Left hindlimb (tissue), 1 donor: Measurements from ENCODE around the gene TDRD3.

Experiments
- DNase-seq: peaks from one replicate; pipeline ENCODE4 v3.0.0-alpha.2; 2018

Gene TDRD3

DNA sequence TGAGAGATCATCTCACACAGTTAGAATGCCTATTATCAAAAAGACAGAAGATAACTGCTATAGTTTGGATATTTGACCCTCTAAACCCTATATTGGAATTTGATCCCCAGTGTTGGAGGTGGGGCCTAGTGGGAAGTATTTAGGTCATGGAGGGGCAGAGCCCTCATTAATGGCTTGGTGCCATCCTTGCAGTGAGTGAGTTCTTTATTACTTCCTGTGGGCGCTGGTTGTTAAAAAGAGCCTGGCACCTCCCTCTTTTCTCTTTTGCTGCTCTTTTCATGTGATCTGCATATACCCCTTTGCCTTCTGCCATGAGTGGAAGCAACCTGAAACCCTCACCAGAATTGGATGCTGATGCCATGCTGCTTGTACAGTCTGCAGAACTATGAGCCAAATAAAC is 66.8 kb downstream of the TDRD3 start:
- no peak for DNase-seq

DNA sequence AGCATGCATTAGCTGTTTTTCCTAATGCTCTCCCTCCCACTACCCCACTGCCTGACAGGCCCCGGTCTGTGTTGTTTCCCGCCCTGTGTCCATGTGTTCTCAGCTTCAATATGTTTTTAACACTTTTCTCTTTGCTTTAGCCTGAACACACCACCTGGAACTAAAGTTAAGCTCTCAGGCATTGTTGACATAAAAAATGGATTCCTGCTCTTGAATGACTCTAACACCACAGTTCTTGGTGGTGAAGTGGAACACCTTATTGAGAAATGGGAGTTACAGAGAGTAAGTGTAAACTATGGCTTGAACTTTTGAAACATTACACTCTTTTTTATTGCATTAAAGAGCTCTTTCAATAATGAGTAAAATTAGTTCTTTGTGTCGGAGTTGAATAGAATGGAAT is 70.1 kb downstream of the TDRD3 start:
- DNase-seq, result no peak

DNA sequence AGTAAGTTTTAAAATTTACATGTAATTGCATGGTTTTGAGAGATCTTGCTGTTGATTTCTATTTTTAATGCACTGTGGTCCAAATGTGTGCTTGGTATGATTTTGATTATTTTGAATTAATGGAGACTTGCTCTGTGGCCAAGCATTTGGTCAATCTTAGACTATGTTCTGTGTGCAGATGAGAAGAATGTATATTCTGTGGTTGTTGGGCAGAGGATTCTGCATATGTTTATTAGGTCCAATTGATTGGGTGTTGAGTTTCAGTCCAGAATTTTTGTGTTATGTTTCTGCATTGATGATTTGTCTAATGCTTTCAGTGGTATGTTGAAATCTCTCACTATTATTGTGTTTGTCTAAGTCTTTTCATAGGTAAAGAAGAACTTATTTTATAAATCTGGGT is 82.3 kb downstream of the TDRD3 start:
- no peak for DNase-seq

DNA sequence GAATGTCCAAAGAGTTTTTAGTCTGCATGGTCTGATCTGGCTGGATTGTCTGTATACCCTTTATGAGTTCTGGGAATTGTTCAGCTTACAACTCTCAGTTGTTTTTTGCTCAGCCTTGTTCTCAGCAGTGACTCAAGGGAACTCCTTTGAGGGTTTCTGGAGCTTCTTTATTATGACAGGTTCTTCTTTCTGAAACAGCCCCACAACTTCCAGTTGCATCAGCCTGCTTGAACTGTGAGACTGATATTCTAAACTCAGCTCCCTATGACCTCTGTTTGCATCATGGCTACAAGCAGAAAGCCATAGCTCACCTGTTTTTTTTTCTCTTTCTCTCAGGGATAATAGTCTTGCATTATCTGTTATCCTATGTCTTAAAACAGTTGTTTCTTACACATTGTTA is 85.0 kb downstream of the TDRD3 start:
- no peak for DNase-seq

DNA sequence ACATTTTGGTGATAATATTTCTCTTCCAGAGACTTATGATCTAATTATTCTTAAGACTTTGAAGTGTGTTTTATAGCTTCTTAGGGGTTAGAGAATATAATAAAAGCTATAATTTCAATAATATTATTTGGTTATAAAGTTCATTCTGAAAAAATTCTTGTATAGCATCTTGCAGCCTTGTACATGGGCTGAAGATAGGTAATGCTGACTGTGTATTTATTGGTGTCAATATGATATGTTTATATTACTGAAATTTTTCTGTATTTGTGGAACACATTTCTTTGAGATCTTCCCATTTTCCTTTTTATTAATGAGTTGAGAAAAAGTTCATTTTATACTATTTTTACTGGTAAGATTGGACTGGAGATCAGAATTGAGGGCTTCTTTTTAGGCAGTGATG is 87.8 kb downstream of the TDRD3 start:
- DNase-seq, result no peak

DNA sequence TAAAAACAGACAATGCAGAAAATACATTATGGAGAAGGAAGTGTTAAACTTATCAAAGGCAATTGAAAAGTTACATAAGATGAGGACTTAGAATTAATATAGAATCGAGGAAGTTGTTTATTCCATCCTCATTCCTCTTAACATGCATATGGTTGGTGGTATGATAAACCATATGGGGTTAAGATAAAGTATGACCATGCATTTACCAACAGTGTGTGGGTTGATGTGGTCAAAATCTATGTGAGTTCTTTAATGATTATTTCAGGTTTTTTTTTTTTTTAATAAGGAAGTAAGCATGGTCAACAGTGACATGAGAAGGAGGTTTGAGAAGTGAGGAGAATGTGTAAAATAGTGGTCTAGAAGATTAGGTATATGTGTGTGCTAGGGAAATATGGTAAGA is 94.5 kb downstream of the TDRD3 start:
- no peak for DNase-seq

DNA sequence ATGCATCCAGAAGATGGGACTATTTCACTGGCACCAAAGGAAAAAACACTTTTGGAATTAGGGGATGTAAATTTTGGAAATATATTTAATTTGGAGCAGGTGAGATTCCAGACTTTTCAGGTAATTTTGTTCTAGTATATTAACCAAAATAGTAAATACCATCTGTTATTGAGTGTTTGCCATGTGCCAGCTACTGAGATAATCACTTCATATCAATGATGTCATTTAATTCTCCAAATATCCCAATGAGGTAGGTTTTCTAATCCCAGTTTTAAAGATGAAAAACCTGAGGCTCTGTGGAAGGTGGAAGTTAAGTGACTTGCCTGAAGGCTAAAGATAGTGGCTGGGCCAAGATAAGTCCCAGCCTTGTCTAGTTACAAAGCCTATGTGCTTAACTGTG is 95.2 kb downstream of the TDRD3 start:
- no peak for DNase-seq

DNA sequence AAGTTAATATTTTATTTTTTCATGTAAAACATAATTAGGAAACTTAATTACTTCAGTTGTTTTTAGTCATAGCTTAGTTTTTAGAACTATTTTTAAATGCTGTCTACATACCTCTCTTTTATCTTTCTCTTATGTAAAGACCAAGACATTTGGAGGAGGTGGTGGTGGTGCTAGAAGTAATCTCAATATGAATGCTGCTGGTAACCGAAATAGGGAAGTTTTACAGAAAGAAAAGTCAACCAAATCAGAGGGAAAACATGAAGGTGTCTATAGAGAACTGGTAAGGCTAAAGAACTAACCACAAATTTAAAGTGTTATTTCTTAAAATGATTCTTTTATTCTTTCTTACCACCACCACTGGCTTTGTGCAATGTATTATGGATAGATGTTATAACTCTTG is 97.3 kb downstream of the TDRD3 start:
- DNase-seq, result no peak

DNA sequence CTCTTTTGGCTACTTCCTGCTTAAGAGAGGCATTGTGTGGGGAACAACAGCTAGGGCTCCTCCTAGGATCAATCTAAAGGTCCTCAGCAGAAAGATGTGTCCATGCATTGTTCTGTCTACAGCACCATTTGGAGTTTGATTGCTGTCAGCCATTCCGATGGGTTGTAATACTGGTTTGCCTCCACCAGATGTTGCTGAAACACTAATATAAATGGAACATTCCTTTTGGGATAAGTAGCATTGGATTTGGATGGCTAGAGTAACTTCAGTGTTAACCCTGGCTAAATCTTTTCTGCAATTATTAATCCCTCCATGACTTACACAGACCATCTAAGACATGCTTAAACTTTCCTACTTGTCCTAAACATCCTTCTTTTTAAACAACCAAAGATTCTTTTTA is 104.2 kb downstream of the TDRD3 start:
- no peak for DNase-seq

DNA sequence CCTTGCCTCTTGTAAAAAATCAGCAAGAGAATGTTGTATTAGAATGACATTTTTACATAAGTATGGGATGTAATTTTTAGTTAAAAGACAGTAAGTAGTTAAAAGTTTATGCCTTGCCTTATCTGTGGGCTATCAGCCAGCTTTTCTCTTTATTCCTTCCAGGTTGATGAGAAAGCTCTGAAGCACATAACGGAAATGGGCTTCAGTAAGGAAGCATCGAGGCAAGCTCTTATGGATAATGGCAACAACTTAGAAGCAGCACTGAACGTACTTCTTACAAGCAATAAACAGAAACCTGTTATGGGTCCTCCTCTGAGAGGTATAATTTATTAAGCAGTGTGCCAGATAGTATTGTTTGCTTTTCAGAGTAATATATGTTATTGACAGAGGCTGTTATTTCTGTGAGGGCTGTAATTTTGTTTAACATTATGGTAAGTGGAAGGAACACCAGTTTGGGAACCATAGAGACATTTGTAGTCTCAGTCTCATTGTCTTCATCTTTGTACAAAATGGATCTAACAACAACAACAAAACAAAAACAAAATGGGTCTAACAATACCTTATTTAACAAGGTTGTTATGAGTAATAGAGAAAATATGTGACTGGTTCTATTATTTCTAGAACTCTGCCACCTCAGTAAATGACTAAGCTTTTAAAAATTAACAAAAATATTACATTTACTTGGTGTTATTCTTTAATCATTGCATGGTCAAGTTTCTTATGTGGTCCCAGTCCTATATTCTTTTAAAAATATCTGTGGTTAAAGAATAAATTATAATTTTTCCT is 112.8 kb downstream of the TDRD3 start:
- no peak for DNase-seq

DNA sequence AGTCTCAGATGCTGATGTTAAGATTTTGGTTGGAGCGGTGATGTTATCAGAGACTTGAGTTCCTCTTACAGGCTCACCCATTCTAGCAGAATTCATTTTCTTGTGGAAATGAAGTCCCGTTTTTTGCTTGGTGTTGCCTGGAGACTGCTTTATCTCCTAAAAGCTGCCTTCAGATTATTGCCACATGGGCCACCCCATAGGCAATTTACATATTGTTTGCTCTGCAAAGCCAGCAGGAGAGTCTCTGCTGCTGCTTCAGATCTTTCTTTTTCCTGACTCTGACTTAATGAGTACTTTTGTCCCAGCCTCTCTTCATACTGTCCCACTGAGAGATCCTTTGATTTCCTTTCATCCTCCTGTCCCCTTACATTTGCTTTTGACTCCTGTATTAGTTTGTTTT is 114.6 kb downstream of the TDRD3 start:
- no peak for DNase-seq

DNA sequence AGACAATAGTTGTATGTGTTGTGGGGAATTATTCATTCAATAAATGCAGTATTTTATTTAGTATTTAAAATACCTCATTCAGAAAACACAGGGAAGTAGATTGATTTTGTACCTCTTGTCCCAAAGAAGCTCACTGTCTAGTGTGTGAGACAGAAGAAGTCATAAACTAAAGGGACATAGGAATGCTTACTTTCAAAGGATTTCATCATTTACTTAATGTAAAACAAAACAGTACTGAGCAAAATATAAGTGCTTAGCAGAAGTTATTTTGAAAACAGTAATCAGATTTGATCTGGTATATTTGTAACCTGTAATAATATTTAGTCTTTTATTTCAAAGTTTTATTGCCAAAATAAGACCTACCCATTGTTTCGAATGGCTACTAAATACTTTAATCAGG is 117.9 kb downstream of the TDRD3 start:
- no peak for DNase-seq

DNA sequence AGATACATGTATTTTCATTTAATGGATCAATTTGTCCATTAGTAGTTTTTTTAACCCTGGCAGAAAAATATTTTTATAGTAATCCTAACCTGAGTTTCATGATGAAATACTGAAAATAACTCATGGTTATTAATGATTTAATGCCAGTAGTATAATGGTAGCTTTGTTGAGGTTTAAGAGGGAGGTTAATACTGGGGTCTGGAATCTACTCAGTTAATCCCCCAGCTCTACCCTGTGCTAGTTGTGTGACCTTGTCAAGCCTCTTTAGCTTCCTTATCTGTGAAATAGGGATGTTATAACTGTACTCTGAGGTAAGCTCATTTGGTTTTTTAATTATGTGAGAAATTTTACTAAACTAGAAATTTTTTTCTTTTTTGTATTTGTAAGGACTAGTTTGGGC is 122.5 kb downstream of the TDRD3 start:
- no peak for DNase-seq

DNA sequence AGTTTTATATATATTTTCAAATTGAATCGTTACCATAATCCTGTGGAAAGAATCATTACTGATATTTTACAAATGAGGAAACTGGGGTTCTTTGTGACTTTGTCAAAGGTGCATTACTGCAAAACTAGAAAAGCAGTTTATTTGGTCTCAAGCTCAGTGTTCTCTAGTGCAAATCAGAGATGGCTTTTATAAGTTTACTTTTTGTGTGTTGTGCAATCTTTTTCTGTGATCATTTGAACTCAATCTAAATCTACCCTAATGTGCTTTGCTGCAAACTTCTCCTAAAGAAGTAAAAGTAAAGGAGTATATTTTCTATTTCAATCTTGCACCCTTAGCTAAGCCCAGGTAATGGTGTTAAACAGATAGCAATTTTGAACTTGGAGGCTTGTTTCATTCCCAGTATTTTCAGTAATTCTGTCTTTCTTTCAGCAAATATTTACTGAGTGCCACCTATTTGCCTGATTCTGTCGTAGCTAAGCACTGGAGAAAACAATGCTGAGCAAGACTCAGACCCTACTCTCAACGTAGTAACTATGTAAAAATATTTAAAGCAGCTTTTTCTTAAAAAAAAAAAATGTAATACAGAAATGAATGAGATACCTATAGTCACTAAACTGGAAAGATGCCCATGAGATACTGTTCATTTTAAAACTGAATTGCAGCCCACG is 124.0 kb downstream of the TDRD3 start:
- DNase-seq, result no peak

DNA sequence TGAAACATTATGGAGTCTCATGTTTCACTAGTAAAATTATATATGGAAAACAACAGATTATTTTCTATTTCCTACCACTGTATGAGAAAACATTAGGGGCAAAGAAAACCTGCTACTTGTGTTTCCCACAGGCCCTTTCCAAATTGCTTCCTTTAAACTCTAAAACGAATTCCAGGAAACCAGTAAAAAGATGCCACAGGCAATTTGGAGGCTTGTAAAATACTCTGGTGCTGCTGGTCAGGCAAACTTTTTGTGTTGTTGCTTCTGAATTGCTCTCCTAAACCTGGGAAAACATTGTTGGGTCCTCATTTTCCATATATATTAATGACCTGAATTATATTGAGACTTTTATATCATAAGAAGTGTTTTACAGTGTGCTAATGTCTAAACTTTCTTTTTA is 141.5 kb downstream of the TDRD3 start:
- no peak for DNase-seq

DNA sequence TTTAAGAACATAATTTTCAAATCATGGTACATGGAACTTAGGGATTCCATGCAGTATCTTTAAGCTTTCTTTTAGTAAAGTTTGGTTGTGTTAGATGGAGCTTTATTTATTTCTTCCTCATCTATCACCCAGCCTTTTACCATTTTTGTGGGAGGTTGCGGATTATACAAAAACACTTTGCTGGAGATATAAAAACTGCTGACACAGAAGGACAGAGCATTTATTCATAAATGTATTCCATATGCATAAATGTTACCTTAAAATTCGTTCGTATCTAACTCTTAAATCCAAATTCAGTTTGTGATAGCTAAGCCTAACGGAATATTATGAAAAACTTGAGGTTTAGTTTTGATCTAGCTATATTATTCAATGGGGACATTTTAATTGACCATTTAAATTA is 143.3 kb downstream of the TDRD3 start:
- no peak for DNase-seq

DNA sequence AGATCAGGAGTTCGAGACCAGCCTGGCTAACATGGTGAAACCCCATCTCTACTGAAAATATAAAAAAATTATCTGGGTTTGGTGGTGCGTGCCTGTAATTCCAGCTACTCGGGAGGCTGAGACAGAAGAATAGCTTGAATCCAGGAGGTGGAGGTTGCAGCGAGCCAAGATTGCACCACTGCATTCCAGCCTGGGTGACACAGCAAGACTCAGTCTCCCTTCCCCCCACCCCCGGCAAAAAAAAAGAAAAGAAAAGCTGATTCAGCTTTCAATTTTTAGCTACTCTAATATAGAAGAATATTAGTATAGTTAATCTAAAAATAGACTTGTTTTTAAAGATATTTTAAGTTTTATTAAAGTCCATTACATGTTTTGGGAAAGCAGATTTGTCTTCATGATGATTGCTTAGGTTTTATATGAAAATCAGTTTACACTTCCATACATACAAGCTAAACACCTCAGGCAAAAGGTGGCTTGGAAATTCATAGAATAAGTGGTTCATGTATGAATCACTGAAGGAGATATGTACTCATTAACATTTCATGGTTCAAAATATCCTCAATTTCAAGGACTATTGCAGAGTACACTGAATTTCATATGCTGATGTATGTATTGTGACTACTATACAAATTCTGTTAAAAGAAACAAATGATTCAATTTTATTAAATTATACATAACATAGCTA is 165.2 kb downstream of the TDRD3 start:
- DNase-seq, result no peak

DNA sequence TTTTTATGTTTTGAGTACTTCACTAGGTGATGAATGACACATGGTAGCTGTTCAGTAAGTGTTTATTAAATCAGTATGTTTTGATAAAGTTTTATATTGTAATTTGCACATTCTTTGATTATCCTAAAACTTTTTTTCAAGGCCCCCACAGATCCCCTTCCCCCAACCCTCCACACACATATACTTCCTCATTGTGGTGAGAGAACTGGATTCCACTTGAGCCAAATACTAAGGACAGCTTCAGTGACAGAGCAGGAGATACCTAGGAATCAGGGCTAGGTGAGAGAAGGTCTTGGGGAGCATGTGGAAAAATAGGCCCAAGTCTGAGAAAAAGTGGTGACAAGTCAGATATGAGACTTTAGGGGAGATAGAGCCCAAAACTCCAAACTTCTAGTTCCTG is 174.6 kb downstream of the TDRD3 start:
- DNase-seq, result no peak

DNA sequence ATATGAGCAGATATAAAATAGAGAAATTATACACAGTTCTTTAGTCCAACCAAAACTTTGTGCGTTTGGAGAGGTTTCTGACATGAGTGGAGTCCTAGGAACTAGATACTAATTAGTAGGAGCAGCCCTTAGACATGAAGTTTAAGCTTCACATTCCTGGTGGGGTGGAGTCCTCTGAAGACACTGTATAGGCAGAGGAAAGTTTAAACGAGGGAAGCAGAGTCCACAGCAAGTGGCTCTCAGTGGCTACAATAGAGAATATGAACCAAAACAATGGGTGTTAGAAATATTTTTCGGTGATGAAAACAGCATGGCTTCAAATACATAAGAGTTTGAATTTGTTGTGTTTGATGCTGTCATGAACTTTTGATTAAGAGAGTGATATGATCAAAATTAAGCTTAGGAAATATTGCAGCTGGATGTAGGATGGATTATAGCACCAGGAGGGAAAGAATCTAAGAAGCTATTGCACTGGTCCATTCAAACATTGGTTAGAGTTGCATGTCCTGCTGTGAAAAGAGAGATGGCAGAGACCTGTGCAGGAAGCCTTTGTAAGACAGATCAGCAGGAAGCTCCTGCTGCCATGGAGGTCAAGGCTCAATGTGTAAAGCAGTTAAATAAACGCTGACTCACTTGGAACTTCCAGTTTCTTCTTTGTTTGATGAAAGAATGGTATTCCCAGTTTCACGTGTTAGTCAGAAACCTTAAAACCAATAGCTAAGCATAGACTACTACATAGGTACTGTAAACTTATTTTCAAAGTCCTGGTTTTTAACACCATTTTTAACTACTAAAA is 175.2 kb downstream of the TDRD3 start:
- no peak for DNase-seq

DNA sequence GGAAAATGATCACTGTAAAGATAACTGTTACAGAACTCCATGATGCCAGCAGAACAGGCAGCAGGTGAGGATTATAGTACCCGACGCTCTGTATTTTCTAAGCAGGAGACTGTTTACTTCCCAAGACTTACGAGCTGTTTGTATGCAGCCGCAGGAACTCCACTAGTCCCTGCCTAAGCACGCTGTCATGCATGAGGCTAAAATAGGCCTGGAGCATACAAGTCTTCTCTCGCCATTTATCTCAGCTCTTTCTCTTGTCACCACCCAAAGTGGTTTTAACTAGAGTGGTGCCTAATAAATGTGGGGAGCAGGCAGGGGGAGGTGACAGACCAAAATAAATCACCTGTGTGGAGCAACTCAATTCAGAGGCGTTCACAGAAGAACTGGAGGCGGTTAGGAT is 175.8 kb downstream of the TDRD3 start:
- no peak for DNase-seq

DNA sequence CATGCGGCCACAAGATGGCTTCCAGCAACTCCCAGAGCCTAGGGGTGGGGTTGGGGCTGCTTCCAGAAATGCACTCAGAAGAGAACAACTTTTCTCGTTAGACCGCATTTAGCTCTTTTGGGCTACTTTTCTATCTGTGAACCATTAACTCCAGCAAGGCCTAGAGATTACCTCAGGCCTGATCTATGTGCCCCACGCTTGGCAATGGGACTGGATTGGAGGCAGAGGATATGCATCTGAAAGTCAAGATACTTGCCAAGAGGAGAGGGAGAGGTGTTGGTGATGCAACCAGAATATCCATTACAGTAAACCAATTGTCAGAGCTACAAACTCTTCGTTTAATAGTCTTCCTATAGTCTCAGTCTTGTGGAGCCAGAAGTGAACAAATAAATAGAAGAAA is 177.7 kb downstream of the TDRD3 start:
- no peak for DNase-seq

DNA sequence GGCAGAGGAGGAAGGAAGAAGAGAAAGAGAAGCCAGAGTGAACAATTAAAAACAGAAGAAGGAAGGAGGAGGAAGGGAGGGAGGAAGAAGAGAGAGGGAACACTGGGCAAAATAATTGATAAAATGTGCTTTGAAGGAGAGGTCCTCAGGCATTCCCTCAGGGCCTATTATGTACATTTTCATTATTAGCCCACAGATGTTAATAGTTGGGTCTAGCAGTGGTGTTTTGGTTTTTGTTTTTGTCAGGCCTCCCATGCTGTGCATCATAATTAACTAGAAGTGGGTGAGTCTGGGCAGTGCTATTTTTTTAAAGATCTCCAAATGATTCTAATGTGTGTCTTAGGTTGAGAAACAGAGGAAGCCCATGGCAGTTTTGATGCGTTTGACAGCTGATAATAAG is 178.1 kb downstream of the TDRD3 start:
- DNase-seq, result no peak

DNA sequence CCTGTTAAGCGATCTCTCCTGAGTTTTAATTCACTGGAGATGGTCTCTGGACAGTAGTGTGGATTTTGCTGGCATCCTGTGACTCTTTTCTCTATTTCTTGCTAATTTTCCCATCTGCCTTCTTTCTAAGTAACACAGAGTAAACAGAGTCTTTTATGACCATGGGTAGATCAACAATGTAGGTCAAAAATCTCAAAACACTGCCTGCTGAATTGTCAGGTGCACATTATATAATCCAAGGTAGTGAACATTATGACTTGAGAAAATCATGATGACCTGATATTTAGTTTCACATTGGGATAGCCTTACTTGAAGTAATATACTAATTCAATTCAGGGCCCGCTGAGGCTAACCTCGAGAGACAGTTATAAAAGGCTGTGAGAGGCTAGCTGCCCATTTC is 180.7 kb downstream of the TDRD3 start:
- DNase-seq, result no peak
